T-helper 1 cell treated with Interleukin-12 subunit alpha and Interleukin-12 subunit beta and Interleukin-4 antibody, amounts not matched to agents 30 μg/mL and 1 μg/mL, for 36 hours (primary cell): Measurements from ENCODE around the gene HELQ.

ENCODE experiments used
- H3K27ac Mint-ChIP-seq: one replicate; pipeline ENCODE4 v1.8.0; 2021; ENCODE audit warnings: mild to moderate bottlenecking, mixed read lengths
- H3K27me3 Mint-ChIP-seq: one replicate; pipeline ENCODE4 v1.8.0; 2021; ENCODE audit warnings: low read depth, mixed read lengths
- H3K36me3 Mint-ChIP-seq: one replicate; pipeline ENCODE4 v1.8.0; 2021; ENCODE audit warnings: low read depth, mixed read lengths
- H3K4me1 Mint-ChIP-seq: one replicate; pipeline ENCODE4 v1.8.0; 2021; ENCODE audit warnings: low read depth, mixed read lengths
- H3K4me3 Mint-ChIP-seq: one replicate; pipeline ENCODE4 v1.8.0; 2021; ENCODE audit warnings: mild to moderate bottlenecking, moderate library complexity, mixed read lengths
- H3K9me3 Mint-ChIP-seq: one replicate; pipeline ENCODE4 v1.8.0; 2021; ENCODE audit warnings: mixed read lengths

Gene HELQ

DNA sequence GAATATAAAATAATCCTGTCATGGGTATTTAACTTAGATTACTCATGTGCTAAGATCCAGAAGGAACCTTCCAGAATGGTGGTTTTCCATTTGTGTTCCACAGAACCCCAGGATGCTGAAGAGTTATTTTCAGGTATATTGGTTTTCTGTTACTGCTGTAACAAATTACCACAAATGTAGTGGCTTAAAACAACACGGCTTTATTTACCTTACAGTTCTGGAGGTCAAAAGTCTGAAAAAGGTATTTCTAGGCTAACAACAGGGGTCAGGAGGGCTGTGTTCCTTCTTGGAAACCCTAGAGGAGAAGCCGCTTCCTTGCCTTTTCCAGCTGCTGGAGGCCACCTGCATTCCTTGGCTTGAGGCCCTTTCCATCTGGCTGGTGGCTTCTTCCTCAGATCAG, 63.1 kb downstream of the HELQ start:
- Mint-ChIP-seq H3K4me1 (peaks cover 8% of the 10 kb centered on the region), H3K4me3 (no peak overlapping the region), H3K9me3 (peaks cover 3% of the 10 kb centered on the region), H3K36me3 (peaks cover 2% of the 10 kb centered on the region), H3K27ac (no peak overlapping the region), H3K27me3 (peaks cover 8% of the 10 kb centered on the region)

DNA sequence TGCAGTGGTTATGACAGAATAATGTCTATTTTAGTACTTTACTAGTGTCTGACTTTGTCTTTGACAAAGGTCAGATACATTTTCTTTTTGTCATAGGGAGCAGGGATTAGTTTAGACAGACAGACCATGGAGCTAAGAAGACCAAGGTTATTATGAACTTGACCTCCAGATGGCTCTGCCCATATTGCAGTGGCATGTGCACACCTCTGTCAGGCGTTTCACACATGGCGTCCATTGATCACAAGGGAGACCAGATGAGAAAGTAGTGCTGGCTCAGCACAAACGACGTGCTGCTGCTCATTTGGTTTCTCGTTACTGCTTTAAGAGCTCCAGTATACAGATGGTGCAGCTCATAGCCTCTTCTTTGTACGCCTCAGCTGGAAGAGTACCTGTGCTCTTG, 64.7 kb downstream of the HELQ start:
- no peaks in the 10 kb centered on the region for H3K36me3 Mint-ChIP-seq
- no peak overlapping the region for H3K27ac Mint-ChIP-seq
- peaks cover 8% of the 10 kb centered on the region for H3K4me1 Mint-ChIP-seq

DNA sequence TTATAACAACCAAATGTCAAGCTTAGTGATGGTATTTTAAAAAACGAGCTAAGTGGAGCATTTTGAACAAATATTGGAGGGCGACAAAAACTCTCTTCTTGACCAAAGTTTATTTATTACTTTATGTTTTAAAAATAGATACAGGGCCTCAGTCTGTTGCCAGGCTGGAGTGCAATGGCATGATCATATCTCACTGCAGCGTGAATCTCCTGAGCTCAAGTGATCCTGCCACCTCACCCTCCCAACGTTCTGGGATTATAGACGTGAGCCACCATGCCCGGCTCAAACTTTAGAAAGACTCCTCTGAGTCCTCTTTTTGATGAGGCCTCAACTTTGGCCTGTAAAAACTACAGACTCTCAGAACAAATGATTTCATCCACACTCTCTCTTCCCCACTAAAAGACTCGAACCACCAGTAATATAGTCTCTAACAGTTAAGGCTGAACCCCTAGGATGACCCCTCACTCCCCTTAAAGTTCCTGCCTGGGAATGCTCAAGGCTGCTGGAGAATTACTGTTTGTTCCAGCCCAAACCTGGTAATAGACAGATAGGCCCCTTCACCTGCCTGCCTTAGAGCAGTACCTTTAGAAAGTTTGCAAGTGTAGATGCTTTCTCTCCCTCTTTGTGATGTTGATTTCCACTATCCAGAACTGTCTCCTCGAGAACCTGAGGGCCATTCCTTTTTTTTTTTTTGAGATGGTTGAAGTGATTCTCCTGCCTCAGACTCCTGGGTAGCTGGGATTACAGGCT, 65.7 kb downstream of the HELQ start:
- H3K9me3 Mint-ChIP-seq, result no peaks in the 10 kb centered on the region
- H3K27ac Mint-ChIP-seq, result no peak overlapping the region
- peaks cover 8% of the 10 kb centered on the region for H3K4me1 Mint-ChIP-seq
- peaks cover 7% of the 10 kb centered on the region for H3K27me3 Mint-ChIP-seq
- H3K4me3 Mint-ChIP-seq, result no peak overlapping the region
- H3K36me3 Mint-ChIP-seq, result no peaks in the 10 kb centered on the region

More for the DNA sequence above, 64.7 kb downstream of the HELQ start:
- Mint-ChIP-seq H3K9me3 (no peaks in the 10 kb centered on the region), H3K4me3 (no peak overlapping the region), H3K27me3 (peaks cover 8% of the 10 kb centered on the region)

GRCh38 chr4:83389037-83389720, 66.4 kb downstream of the HELQ start:
- Mint-ChIP-seq H3K36me3 (no peaks in the 10 kb centered on the region), H3K4me1 (peaks cover 8% of the 10 kb centered on the region), H3K27ac (no peak overlapping the region), H3K4me3 (no peak overlapping the region), H3K9me3 (no peaks in the 10 kb centered on the region), H3K27me3 (peaks cover 5% of the 10 kb centered on the region)

DNA sequence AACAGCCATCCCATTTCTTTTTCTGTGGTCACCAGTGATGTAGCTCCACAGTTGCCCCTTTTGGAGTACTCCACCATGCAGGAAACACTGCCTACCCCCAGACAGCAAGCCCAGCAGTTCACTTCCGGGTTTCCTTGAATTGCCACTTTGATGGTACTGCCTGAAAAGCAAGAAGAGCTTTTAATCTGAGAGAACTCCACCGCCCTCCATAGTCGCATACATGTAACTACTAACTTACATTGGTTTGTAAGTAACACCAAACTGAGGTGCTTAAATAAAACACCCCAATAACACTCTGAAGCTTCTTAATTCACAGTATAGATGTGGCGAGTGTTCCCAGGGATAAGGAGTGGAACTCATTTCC, 67.3 kb downstream of the HELQ start:
- Mint-ChIP-seq H3K36me3 (no peaks in the 10 kb centered on the region), H3K4me3 (no peak overlapping the region), H3K27ac (no peak overlapping the region), H3K27me3 (peaks cover 5% of the 10 kb centered on the region), H3K9me3 (no peaks in the 10 kb centered on the region), H3K4me1 (peaks cover 8% of the 10 kb centered on the region)

DNA sequence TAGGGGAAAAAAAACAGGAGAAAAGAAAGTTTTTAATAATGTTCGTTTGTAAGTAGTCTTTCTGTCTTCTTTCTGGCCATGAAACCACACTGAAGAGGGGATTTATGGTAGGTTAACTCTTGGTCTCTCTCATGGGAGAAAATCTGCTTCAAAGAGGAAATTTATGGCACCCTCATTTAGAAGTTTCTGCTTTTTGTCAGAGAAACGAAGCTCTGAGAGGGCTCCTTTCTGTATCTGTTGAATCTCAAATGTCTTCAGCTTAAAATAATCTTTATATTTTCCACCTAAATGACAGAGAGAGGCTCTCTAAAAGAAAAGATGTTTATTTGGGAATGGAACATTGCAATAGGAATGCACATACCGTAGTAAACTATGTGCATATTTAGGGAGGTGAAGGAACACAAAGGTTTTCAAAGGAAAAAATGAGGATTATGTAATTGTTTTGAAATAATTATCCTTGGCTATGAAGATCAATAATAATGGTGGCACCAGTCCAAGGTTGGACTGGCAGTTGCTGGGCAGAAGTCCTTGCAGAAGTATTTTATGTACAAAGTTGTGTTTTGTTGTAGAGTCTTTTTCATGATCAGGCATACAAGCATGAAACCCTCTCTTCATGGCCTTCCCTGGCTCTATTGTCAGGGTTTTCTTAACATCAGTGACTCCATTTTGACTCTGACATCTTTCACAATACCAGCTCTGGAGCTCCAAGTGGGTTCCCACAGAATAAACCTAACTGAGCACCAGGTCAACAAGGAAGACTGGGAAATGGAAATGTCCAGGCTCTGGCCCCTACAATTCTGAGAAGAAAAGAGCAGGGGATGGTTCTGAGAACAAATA, 67.9 kb downstream of the HELQ start:
- peaks cover 10% of the 10 kb centered on the region for H3K4me1 Mint-ChIP-seq

GRCh38 chr4:83387012-83387411, 68.6 kb downstream of the HELQ start:
- Mint-ChIP-seq H3K4me3 (no peak overlapping the region), H3K36me3 (no peaks in the 10 kb centered on the region), H3K27me3 (peaks cover 5% of the 10 kb centered on the region), H3K27ac (no peak overlapping the region), H3K9me3 (no peaks in the 10 kb centered on the region), H3K4me1 (peaks cover 12% of the 10 kb centered on the region)

More for the DNA sequence above, 67.9 kb downstream of the HELQ start:
- Mint-ChIP-seq H3K9me3 (no peaks in the 10 kb centered on the region), H3K36me3 (no peaks in the 10 kb centered on the region), H3K27me3 (peaks cover 5% of the 10 kb centered on the region), H3K4me3 (no peak overlapping the region), H3K27ac (no peak overlapping the region)

GRCh38 chr4:83382850-83383249, 72.8 kb downstream of the HELQ start:
- peaks cover 18% of the 10 kb centered on the region for H3K9me3 Mint-ChIP-seq
- H3K4me3 Mint-ChIP-seq, result no peak overlapping the region
- H3K4me1 Mint-ChIP-seq, result peaks cover 4% of the 10 kb centered on the region
- no peaks in the 10 kb centered on the region for H3K27me3 Mint-ChIP-seq
- no peak overlapping the region for H3K27ac Mint-ChIP-seq
- no peaks in the 10 kb centered on the region for H3K36me3 Mint-ChIP-seq

DNA sequence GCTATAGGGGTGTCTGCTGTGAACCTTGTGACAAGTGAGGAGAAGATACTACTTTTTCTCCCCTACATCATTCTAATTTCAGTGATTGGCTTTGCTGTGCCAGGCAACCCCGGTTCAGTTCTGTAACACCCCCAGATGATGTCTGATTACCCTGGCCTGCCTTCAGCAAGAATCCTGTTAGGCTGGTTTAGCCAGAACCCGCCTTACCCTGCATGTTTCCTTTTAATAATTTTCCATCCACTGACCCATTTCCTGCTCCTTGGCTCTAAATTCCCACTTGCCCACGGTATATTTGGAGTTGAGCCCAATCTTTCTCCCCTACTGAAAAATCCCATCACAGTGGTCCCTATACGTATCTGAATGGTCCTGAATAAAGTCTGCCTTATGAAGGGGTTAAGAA, 74.5 kb downstream of the HELQ start:
- Mint-ChIP-seq H3K9me3 (peaks cover 31% of the 10 kb centered on the region), H3K27me3 (no peaks in the 10 kb centered on the region), H3K27ac (no peak overlapping the region), H3K4me3 (no peak overlapping the region), H3K4me1 (peaks cover 4% of the 10 kb centered on the region), H3K36me3 (peaks cover 3% of the 10 kb centered on the region)

- Mint-ChIP-seq H3K4me1 (peaks cover 4% of the 10 kb centered on the region), H3K36me3 (peaks cover 6% of the 10 kb centered on the region), H3K4me3 (no peak overlapping the region), H3K27me3 (no peaks in the 10 kb centered on the region), H3K27ac (no peak overlapping the region), H3K9me3 (peaks cover 36% of the 10 kb centered on the region)
These were observed 77.2 kb downstream of the HELQ start for GRCh38 chr4:83378419-83378818.

DNA sequence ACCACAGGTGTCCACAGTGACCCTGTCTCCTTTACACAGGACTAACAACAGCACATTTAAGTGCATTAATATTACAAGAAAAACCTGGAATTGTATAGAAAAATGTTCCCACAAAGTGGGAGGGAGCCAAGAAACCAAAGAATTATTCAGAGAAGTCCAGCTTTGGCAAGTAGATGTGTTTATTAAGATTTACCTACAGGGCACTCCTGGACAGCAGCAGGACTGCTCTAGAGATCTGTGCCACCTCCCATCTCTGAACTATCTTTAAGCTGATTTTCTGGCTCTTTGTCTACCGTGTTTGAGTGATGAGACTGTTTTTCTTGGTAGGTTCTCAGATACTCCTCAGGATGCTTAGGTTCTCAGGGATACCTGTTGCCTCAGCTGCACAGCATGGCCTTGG, 82.7 kb downstream of the HELQ start:
- Mint-ChIP-seq H3K4me1 (peaks cover 7% of the 10 kb centered on the region), H3K36me3 (peaks cover 6% of the 10 kb centered on the region), H3K27ac (no peak overlapping the region), H3K4me3 (no peak overlapping the region), H3K9me3 (peaks cover 19% of the 10 kb centered on the region), H3K27me3 (no peaks in the 10 kb centered on the region)

DNA sequence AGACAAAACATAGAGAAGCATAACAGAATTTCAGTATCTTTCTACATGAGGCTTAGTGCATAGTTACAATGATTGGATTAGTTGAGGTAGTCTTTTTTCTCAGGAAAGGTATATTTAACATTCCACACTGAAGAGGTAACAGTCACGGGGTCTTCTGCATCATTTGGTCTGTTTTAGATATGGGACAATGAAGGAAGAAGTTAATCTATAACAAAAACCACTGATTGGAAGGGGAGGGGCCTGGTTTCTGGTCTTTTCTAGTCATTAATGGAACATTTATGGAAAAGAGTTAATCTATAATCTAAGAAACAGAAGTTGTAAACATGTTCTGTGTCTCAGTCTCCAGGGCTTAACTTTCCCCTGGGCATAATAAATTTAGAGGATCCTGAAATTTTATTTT, 83.7 kb downstream of the HELQ start:
- Mint-ChIP-seq H3K4me1 (peaks cover 7% of the 10 kb centered on the region), H3K36me3 (peaks cover 5% of the 10 kb centered on the region), H3K27me3 (peaks cover 1% of the 10 kb centered on the region)

DNA sequence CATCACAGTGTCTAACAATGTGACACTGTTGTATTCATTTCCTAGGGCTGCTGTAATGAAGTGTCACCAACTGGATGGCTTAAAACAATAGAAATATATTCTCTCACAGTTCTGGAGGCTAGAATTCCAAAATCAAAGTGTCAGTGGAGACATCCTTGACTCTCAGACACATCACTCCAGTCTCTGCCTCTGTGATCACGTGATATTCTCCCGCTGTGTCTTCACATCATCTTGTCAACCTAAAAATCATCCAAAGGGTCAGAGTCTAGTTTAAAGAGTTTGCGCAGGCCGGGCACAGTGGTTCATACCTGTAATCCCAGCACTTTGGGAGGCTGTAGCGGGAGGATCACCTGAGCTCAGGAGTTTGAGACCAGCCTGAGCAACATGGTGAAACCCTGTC, 84.4 kb downstream of the HELQ start:
- H3K9me3 Mint-ChIP-seq, result peaks cover 6% of the 10 kb centered on the region
- no peak overlapping the region for H3K27ac Mint-ChIP-seq

More for the DNA sequence above, 83.7 kb downstream of the HELQ start:
- Mint-ChIP-seq H3K9me3 (peaks cover 10% of the 10 kb centered on the region), H3K27ac (no peak overlapping the region), H3K4me3 (no peak overlapping the region)

GRCh38 chr4:83370640-83370906, 85.0 kb downstream of the HELQ start:
- H3K4me3 Mint-ChIP-seq, result no peak overlapping the region

More for the DNA sequence above, 84.4 kb downstream of the HELQ start:
- Mint-ChIP-seq H3K4me3 (no peak overlapping the region), H3K27me3 (peaks cover 8% of the 10 kb centered on the region), H3K4me1 (peaks cover 7% of the 10 kb centered on the region), H3K36me3 (peaks cover 4% of the 10 kb centered on the region)

More at GRCh38 chr4:83370640-83370906, 85.0 kb downstream of the HELQ start:
- Mint-ChIP-seq H3K9me3 (no peaks in the 10 kb centered on the region), H3K4me1 (peaks cover 7% of the 10 kb centered on the region), H3K27me3 (peaks cover 11% of the 10 kb centered on the region), H3K27ac (no peak overlapping the region), H3K36me3 (no peaks in the 10 kb centered on the region)
